Endodermal cell (in vitro differentiated cells): ENCODE results near the gene NAPA. TPM values are rescaled to one million over a fixed set of nuclear protein-coding genes. Genes with fewer than 3 reads are reported as not detected.

Source experiments
- DNase-seq: peaks from one replicate; pipeline ENCODE4 v3.0.0-alpha.2; 2017
- H3K27ac ChIP-seq: 2 replicates; pipeline ENCODE4 v1.5.1; 2013; ENCODE audit warnings: mild to moderate bottlenecking, low read depth, low read length, moderate library complexity
- H3K27me3 ChIP-seq: 2 replicates; pipeline ENCODE4 v1.6.1; 2013; ENCODE audit warnings: mild to moderate bottlenecking, low read length, moderate library complexity; ENCODE audit not compliant: insufficient read depth, control insufficient read depth, poor library complexity, severe bottlenecking
- H3K36me3 ChIP-seq: 2 replicates; pipeline ENCODE4 v1.7.0; 2013; ENCODE audit warnings: mild to moderate bottlenecking, low read length, moderate library complexity; ENCODE audit not compliant: control insufficient read depth, insufficient read depth
- H3K4me1 ChIP-seq: one replicate; pipeline ENCODE4 v1.7.0; 2013; ENCODE audit warnings: low read length; ENCODE audit not compliant: control insufficient read depth, insufficient read depth
- H3K4me3 ChIP-seq: 2 replicates; pipeline ENCODE4 v1.5.1; 2013; ENCODE audit warnings: mild to moderate bottlenecking, low read length, moderate library complexity
- H3K9ac ChIP-seq: 2 replicates; pipeline ENCODE4 v1.6.1; 2013; ENCODE audit warnings: mild to moderate bottlenecking, low read length, moderate library complexity; ENCODE audit not compliant: poor library complexity, severe bottlenecking; ENCODE audit errors: extremely low read depth
- H3K9me3 ChIP-seq: 2 replicates; pipeline ENCODE4 v1.6.1; 2013; ENCODE audit warnings: mild to moderate bottlenecking, low read length, moderate library complexity; ENCODE audit not compliant: control insufficient read depth
- H3K27ac Mint-ChIP-seq: 2 replicates; pipeline ENCODE4 v1.8.0; 2020; ENCODE audit warnings: mixed read lengths
- H3K27me3 Mint-ChIP-seq: 2 replicates; pipeline ENCODE4 v1.8.0; 2021; ENCODE audit warnings: mild to moderate bottlenecking, mixed read lengths; ENCODE audit not compliant: insufficient read depth
- H3K36me3 Mint-ChIP-seq: 2 replicates; pipeline ENCODE4 v1.8.0; 2020; ENCODE audit warnings: low read depth, mixed read lengths
- H3K4me1 Mint-ChIP-seq: 2 replicates; pipeline ENCODE4 v1.8.0; 2020; ENCODE audit warnings: mixed read lengths
- H3K4me3 Mint-ChIP-seq: 2 replicates; pipeline ENCODE4 v1.8.0; 2020; ENCODE audit warnings: mild to moderate bottlenecking, moderate library complexity, mixed read lengths
- H3K9me3 Mint-ChIP-seq: 2 replicates; pipeline ENCODE4 v1.8.0; 2020; ENCODE audit warnings: mild to moderate bottlenecking, mixed read lengths
- CTCF ChIP-seq: fragments of 200-600 bp; sonication (generic); conservative IDR thresholded peaks from 2 replicates; pipeline ENCODE4 v1.5.0; 2021; ENCODE audit warnings: antibody characterized with exemption, mild to moderate bottlenecking
- WGBS, 2 experiments: methylation state at CpG; one replicate each; pipeline versions ENCODE4 v1.1.5 to v1.1.7; 2013; ENCODE audit warnings: missing lambda C conversion rate in 2 of 2, mixed read lengths in 1 of 2; ENCODE audit not compliant: insufficient coverage in 1 of 2, insufficient read length in 1 of 2; 5-methylcytosine and 5-hydroxymethylcytosine counted together
- total RNA-seq, 2 donors: library from RNA; stranded (reverse); fragmentation: NEBNext Ultra II Directional in 1 of 2; extraction: Animal tissue kit (Norgen Biotek cat#: 25700) in 1 of 2; gene quantifications; 2 replicates in 1 of 2; 3 replicates in 1 of 2; pipeline ENCODE4 v1.2.1, GENCODE V29; 2021

NAPA gene
- total RNA-seq, 2 donors from 2014 or later: 66.0 to 73.9 TPM

GRCh38 chr19:47512948-47513319 is 1.9 kb downstream of the NAPA start:
- peak overlapping the region; percentile 96 for H3K4me3 ChIP-seq
- H3K27me3 Mint-ChIP-seq: no peaks in the 10 kb centered on the region
- H3K36me3 Mint-ChIP-seq: no peaks in the 10 kb centered on the region
- peak; percentile 44 for DNase-seq
- H3K4me1 Mint-ChIP-seq: peaks cover 27% of the 10 kb centered on the region
- H3K27ac ChIP-seq: no peak overlapping the region
- peak overlapping the region; percentile 99 for H3K4me3 Mint-ChIP-seq
- H3K27ac Mint-ChIP-seq: peak overlapping the region; percentile 98
- no peaks in the 10 kb centered on the region for H3K4me1 ChIP-seq
- no peaks in the 10 kb centered on the region for H3K9me3 ChIP-seq
- 79 to 81% methylated on average over 8 of the region's 8 CpGs for WGBS, 2 experiments
- no peaks in the 10 kb centered on the region for H3K9me3 Mint-ChIP-seq
- peaks cover 6% of the 10 kb centered on the region for H3K36me3 ChIP-seq
- TF ChIP-seq CTCF: no peak
- no peaks in the 10 kb centered on the region for H3K27me3 ChIP-seq
- no peak overlapping the region for H3K9ac ChIP-seq

GRCh38 chr19:47512183-47512947 is 2.5 kb downstream of the NAPA start:
- no peaks in the 10 kb centered on the region for H3K4me1 ChIP-seq
- H3K9ac ChIP-seq: no peak overlapping the region
- Mint-ChIP-seq H3K4me1 (peaks cover 27% of the 10 kb centered on the region), H3K36me3 (no peaks in the 10 kb centered on the region), H3K9me3 (no peaks in the 10 kb centered on the region), H3K27ac (peak overlapping the region; percentile 98), H3K4me3 (peak overlapping the region; percentile 99), H3K27me3 (no peaks in the 10 kb centered on the region)
- H3K36me3 ChIP-seq: peaks cover 8% of the 10 kb centered on the region
- no peak overlapping the region for H3K4me3 ChIP-seq
- TF ChIP-seq CTCF: no peak
- no peaks in the 10 kb centered on the region for H3K9me3 ChIP-seq
- H3K27ac ChIP-seq: no peak overlapping the region
- H3K27me3 ChIP-seq: no peaks in the 10 kb centered on the region
- WGBS, 2 experiments: 85 to 89% methylated on average over 11 of the region's 11 CpGs
- DNase-seq: peak; percentile 34

GRCh38 chr19:47511681-47512080 is 3.2 kb downstream of the NAPA start:
- H3K9me3 Mint-ChIP-seq: no peaks in the 10 kb centered on the region
- H3K9ac ChIP-seq: no peak overlapping the region
- H3K4me3 ChIP-seq: no peak overlapping the region
- H3K9me3 ChIP-seq: no peaks in the 10 kb centered on the region
- H3K27ac Mint-ChIP-seq: peak overlapping the region; percentile 98
- H3K4me3 Mint-ChIP-seq: no peak overlapping the region
- no peaks in the 10 kb centered on the region for H3K27me3 Mint-ChIP-seq
- H3K4me1 Mint-ChIP-seq: peaks cover 27% of the 10 kb centered on the region
- H3K27me3 ChIP-seq: no peaks in the 10 kb centered on the region
- 89 to 93% methylated on average over 7 of the region's 7 CpGs for WGBS, 2 experiments
- H3K36me3 ChIP-seq: peaks cover 11% of the 10 kb centered on the region
- peak; percentile 39 for DNase-seq
- H3K27ac ChIP-seq: no peak overlapping the region
- TF ChIP-seq CTCF: no peak
- H3K36me3 Mint-ChIP-seq: no peaks in the 10 kb centered on the region
- no peaks in the 10 kb centered on the region for H3K4me1 ChIP-seq
